HG03342 (cell line): ENCODE data around the gene LAYN.

ENCODE experiments used
- ATAC-seq: cut with Tn5 transposase; IDR thresholded peaks from one replicate; pipeline ENCODE4 v1.9.1; 2021; ENCODE audit warnings: mild to moderate bottlenecking, moderate library complexity; ENCODE audit not compliant: unreplicated experiment

LAYN gene

GRCh38 chr11:111591187-111591960 lies 50.9 kb downstream of the LAYN start:
- no peak for ATAC-seq

- no peak for ATAC-seq
Measured at GRCh38 chr11:111592491-111592890, 52.0 kb downstream of the LAYN start.

DNA sequence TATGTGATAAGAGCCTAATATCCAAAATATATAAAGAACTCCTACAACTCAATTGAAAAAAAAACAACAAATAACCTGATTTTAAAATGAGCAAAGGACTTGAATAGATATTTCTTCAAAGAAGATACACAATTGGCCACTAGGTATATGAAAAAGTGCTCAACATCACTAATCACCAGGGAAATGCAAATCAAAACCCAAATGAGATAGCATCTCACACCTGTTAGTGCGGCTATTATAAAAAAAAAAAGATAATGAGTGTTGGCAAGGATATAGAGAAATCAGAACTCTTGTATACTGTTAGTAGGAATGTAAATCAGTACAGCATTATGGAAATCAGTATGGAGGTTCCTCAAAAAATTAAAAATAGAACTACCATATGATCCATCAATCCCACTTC lies 55.8 kb downstream of the LAYN start:
- no peak for ATAC-seq

DNA sequence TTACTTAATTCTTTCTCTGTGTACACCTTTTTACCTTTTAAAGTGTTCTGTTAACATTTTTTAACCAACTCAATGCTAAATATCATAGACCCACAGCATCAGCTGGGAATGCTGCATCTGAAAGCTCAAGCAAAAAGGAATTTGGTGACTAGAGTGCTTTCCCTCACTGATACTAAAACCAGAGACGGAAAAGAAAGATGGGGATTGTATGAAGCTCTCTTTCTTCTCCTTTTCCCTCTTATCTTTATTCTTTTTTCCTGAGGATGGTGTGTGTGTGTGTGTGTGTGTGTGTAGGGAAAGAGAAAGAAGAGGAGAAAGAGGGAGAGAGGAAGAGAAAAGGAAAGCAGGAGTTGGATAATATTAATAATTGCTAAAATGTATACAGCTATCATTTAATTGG lies 57.6 kb downstream of the LAYN start:
- ATAC-seq: no peak

DNA sequence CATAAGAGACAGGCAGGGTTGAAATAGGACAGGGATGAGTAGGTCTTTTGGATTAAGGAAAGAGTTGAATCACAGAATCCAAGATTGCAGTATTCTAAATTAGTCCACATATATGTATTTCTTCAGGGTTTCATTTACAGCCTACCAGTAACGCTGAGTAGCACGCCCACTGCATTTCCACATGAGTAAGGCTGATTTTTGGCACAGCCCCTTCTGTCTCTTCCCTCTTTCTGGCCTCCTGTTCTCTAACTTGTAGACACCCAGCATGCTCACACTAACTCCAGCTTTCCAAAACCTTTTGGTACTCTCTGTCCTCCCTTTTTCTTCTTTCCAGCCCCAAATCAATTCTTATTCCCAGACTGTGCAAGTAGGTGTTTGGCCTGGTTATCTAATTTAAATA lies 58.0 kb downstream of the LAYN start:
- no peak for ATAC-seq

GRCh38 chr11:111601636-111601978 lies 61.1 kb downstream of the LAYN start:
- no peak for ATAC-seq

- peak; percentile 84 for ATAC-seq
Measured at GRCh38 chr11:111601979-111602864, 61.7 kb downstream of the LAYN start, which contains the start of gene SIK2. SIK2 (plus strand) TSS chr11:111602449; CDS start chr11:111602564, 115 bp downstream.

DNA sequence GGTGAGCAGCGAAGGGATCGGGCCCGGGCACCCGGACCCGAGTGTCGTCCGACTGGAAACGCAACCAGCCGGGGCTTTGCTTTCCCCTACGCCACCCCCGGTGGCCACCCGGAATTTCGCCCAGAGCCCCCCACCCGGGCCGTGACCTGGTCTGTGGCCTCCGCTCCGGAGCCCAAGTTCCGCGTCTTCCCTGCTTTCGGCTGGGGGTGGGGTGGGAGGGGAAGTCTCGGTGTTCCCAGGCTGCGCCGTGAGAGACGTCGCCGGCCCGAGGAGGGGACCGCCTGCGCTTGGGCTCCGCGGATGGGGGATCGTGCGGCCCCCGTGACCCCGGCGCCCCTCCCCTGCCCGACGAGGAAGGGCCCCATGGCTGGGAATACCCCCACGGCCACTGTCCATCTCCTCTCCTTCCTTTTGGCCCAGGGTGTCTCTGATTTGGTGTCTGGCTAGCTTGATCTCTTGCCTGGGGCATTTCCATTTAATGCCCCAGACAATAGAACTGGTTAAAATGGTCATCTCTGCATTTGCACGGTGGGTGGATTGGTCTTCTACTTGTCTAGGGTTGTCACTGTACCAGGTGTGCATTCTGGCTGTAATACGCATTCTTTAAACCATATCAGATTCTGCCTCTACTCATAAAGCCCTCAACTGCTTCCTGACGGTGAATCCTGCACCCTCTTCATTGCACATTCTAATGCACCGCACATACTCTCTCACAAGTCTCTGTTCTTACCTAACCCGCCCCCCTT lies 62.5 kb downstream of the LAYN start:
- ATAC-seq: no peak

DNA sequence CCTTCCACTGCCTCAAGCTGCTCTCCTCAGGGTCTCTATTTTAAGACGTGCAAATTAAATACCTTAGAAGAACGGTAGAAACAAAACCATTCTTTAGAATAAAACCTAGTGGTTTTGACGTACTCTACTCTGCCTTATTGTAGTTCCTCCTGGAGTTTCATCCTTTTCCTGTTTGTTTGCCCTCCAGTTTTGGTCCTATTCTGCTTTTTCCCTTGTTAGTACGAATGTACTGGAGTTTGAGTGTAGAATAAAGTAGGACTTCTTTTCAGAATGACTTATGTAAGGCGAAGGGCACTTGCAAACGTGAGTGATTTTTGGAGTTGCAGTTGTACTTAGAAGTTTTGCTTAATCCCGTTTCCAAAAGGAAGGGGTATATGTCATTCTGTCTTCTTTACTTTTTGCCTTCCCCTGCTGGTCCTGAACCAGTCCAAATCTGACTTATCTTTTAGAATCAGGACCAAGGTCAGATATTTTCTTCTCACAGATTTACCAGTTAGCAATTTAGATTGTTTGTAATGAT lies 63.2 kb downstream of the LAYN start:
- no peak for ATAC-seq

- no peak for ATAC-seq
Measured at GRCh38 chr11:111604392-111605009, 64.0 kb downstream of the LAYN start.

DNA sequence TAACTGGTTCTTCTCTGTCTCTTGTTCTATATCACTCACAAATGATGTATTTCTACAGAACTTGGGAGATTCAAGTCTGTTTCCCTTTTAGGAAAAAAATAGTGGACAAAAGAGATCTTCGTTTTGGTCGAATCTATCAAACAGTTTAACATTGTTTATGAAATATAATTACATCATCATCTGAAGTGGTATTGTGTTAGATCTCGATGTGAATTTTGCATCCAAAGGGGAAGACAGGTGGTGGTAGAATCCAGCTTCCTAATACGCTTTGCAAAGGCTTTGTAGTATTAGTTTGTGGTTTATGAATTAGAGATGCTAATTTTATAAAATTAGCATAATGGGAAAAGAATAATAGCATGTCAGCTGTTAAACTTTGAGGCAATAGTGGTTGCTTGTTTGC lies 65.2 kb downstream of the LAYN start:
- no peak for ATAC-seq

- ATAC-seq: no peak
Measured at GRCh38 chr11:111606986-111607385, 66.5 kb downstream of the LAYN start.

- ATAC-seq: no peak
Measured at GRCh38 chr11:111607751-111608150, 67.2 kb downstream of the LAYN start.
